Measurements from ENCODE around the gene ACYP1.

GRCh38 chr14:75009176-75009575, 54.6 kb downstream of the ACYP1 start:
- TF ChIP-seq CTCF (IDR thresholded peaks at IDR 0.05; ENCODE audit: borderline replicate concordance, extremely low read depth, low read length, poor library complexity, severe bottlenecking) = no peak
- no peak for TF ChIP-seq EZH2 (IDR thresholded peaks at IDR 0.05; ENCODE audit: borderline replicate concordance, low read depth, low read length, severe bottlenecking)

Data from DND-41 (cell line).